SK-N-MC (cell line): ENCODE results near the gene ANKFN1.

Source experiments
- EZH2 ChIP-seq: fragments of 200-600 bp; sonication (generic); IDR thresholded peaks from one replicate; pipeline ENCODE4 v1.6.1; 2017; ENCODE audit warnings: antibody characterized with exemption
- FOXP2 ChIP-seq: optimal IDR thresholded peaks from 2 replicates; pipeline ENCODE3; 2011; ENCODE audit warnings: mild to moderate bottlenecking, moderate library complexity; ENCODE audit not compliant: insufficient read depth; ENCODE audit errors: extremely low read length, control extremely low read depth
- POLR2AphosphoS5 ChIP-seq: IDR thresholded peaks from 2 replicates; pipeline ENCODE4 v1.6.1; 2012; ENCODE audit warnings: mild to moderate bottlenecking, low read depth, low read length, borderline replicate concordance

DNA sequence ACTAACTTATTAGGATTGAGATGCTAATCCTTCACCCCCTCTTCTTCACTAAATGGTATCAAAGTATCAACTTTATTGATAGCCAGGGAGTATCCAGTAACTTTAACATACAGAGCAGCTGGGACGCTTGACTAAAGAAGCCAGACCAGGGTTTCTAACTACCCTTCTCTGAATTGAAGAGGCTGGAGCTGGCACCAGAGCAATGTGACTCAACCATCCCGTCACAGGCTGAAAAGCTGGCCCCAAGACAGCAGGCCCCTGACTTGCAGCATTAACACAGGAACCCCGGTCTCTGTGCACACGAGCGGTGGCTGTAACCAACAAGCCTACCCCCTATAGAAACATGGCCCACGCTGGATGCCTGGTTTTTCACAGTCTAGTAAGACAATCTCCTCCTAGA lies 59.8 kb downstream of the ANKFN1 start:
- TF ChIP-seq EZH2 (no peak), POLR2AphosphoS5 (no peak), FOXP2 (no peak)
